OCI-LY1 (cell line): ENCODE data around the gene COPB2.

Source experiments
- H2AFZ ChIP-seq: fragments of 200-600 bp; sonication (generic), shearing (Covaris generic); 2 replicates; pipeline ENCODE4 v1.6.0; 2014; ENCODE audit warnings: antibody characterized with exemption, mild to moderate bottlenecking, low read length
- H3F3A ChIP-seq: fragments of 200-600 bp; sonication (generic), shearing (Covaris generic); 2 replicates; pipeline ENCODE4 v1.6.0; 2014; ENCODE audit warnings: mild to moderate bottlenecking, antibody characterized with exemption, low read length, moderate library complexity; ENCODE audit not compliant: insufficient read depth
- H3K27ac ChIP-seq: fragments of 200-600 bp; sonication (generic); 2 replicates; pipeline ENCODE4 v1.5.1; 2014; ENCODE audit warnings: low read length, mixed run types, mild to moderate bottlenecking, low read depth; ENCODE audit not compliant: poor library complexity, severe bottlenecking
- H3K27me3 ChIP-seq: fragments of 200-600 bp; sonication (generic); 2 replicates; pipeline ENCODE4 v1.6.0; 2014; ENCODE audit warnings: antibody characterized with exemption, mild to moderate bottlenecking, low read length, moderate library complexity; ENCODE audit not compliant: insufficient read depth
- H3K36me3 ChIP-seq: fragments of 200-600 bp; sonication (generic); 2 replicates; pipeline ENCODE4 v1.6.1; 2014; ENCODE audit warnings: mild to moderate bottlenecking, antibody characterized with exemption, low read length, moderate library complexity, mixed read lengths; ENCODE audit not compliant: insufficient read depth
- H3K4me1 ChIP-seq: fragments of 200-600 bp; sonication (generic); 2 replicates; pipeline ENCODE4 v1.5.1; 2014; ENCODE audit warnings: mild to moderate bottlenecking, low read length, moderate library complexity; ENCODE audit not compliant: insufficient read depth, severe bottlenecking
- H3K4me2 ChIP-seq: fragments of 200-600 bp; sonication (generic), shearing (Covaris generic); 2 replicates; pipeline ENCODE4 v1.6.1; 2014; ENCODE audit warnings: low read length
- H3K4me3 ChIP-seq: fragments of 200-600 bp; sonication (generic); 2 replicates; pipeline ENCODE4 v1.5.1; 2014; ENCODE audit warnings: low read length, low read depth, mild to moderate bottlenecking, mixed read lengths; ENCODE audit not compliant: poor library complexity, severe bottlenecking
- H3K79me2 ChIP-seq: fragments of 200-600 bp; shearing (Covaris generic); 2 replicates; pipeline ENCODE4 v1.6.1; 2016; ENCODE audit warnings: mixed run types, low read length, mixed read lengths; ENCODE audit not compliant: insufficient read depth
- H3K9ac ChIP-seq: fragments of 200-600 bp; sonication (generic), shearing (Covaris generic); 2 replicates; pipeline ENCODE4 v1.6.1; 2014; ENCODE audit warnings: mild to moderate bottlenecking, low read length, mixed read lengths
- H3K9me2 ChIP-seq: fragments of 200-600 bp; sonication (generic), shearing (Covaris generic); 2 replicates; pipeline ENCODE4 v1.6.1; 2014; ENCODE audit warnings: low read depth, mild to moderate bottlenecking, low read length, mixed read lengths
- H3K9me3 ChIP-seq: fragments of 200-600 bp; shearing (Covaris generic); 2 replicates; pipeline ENCODE4 v1.6.1; 2014; ENCODE audit warnings: low read length, mixed read lengths
- H4K20me1 ChIP-seq: fragments of 200-600 bp; sonication (generic), shearing (Covaris generic); 2 replicates; pipeline ENCODE4 v1.6.0; 2016; ENCODE audit warnings: mild to moderate bottlenecking, low read length; ENCODE audit not compliant: insufficient read depth
- EZH2 ChIP-seq: fragments of 200-600 bp; sonication (generic), shearing (Covaris generic); IDR thresholded peaks from 2 replicates; pipeline ENCODE4 v1.8.0; 2017; ENCODE audit warnings: borderline replicate concordance, mixed run types, mild to moderate bottlenecking, antibody characterized with exemption, low read length, moderate library complexity, mixed read lengths
- TF ChIP-seq, protein P1 (sequence below): fragments of 200-600 bp; sonication (generic), shearing (Covaris generic); IDR thresholded peaks from 2 replicates; pipeline ENCODE4 v1.5.1; 2017; ENCODE audit warnings: mild to moderate bottlenecking, antibody characterized with exemption, low read length, moderate library complexity, mixed read lengths

The COPB2 gene

DNA sequence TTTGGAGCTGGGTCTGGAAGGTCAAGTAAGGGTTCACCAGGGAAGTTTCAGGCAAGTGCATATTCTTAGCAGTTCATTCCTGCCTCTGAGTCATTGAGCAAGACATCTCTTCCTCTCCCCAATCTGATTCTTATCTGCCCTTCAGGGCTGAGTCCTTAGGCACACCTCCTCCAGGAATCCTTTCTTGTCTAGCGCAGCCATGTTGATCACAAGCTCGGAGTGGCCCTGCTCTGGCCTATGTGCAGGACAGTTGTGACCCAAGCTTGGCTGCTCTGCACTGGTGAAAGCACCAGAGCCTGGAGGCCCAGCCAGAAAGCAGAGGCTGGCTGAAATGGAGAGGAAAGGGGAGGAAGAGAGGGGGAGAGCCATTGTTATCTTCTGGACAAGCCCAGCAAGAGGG is 76.5 kb downstream of the COPB2 start:
- no peak overlapping the region for H3K9ac ChIP-seq
- H2AFZ ChIP-seq = no peak overlapping the region
- H3K9me2 ChIP-seq = no peaks in the 10 kb centered on the region
- peaks cover 6% of the 10 kb centered on the region for H3K27me3 ChIP-seq
- no peaks in the 10 kb centered on the region for H3F3A ChIP-seq
- H3K4me3 ChIP-seq = no peak overlapping the region
- no peak overlapping the region for H3K27ac ChIP-seq
- no peak for TF ChIP-seq EZH2
- TF ChIP-seq, protein P1, sequence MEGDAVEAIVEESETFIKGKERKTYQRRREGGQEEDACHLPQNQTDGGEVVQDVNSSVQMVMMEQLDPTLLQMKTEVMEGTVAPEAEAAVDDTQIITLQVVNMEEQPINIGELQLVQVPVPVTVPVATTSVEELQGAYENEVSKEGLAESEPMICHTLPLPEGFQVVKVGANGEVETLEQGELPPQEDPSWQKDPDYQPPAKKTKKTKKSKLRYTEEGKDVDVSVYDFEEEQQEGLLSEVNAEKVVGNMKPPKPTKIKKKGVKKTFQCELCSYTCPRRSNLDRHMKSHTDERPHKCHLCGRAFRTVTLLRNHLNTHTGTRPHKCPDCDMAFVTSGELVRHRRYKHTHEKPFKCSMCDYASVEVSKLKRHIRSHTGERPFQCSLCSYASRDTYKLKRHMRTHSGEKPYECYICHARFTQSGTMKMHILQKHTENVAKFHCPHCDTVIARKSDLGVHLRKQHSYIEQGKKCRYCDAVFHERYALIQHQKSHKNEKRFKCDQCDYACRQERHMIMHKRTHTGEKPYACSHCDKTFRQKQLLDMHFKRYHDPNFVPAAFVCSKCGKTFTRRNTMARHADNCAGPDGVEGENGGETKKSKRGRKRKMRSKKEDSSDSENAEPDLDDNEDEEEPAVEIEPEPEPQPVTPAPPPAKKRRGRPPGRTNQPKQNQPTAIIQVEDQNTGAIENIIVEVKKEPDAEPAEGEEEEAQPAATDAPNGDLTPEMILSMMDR = no peak
- no peaks in the 10 kb centered on the region for H3K79me2 ChIP-seq
- no peaks in the 10 kb centered on the region for H3K4me1 ChIP-seq
- H4K20me1 ChIP-seq = no peaks in the 10 kb centered on the region
- H3K9me3 ChIP-seq = no peaks in the 10 kb centered on the region
- H3K4me2 ChIP-seq = no peak overlapping the region
- H3K36me3 ChIP-seq = no peaks in the 10 kb centered on the region

DNA sequence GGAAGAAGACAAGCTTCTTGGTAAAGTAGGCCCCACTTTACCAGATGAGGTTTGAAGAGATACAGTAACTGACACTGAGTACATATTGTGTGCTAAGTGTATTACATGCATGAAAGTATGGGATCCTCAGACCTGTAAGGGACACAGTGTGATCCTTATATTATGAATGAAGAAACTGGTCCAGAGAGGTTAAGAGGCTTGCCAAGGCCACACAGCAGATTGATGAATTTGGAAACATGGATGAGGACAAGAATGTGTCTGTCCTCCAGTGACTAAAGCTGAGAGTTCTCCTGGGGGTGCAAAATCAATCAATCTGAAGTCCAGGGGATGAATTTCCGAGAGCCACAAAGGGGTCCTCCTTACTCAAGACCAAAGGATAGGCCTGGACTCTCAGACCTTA is 77.0 kb downstream of the COPB2 start:
- H3K4me3 ChIP-seq = no peak overlapping the region
- H3K36me3 ChIP-seq = no peaks in the 10 kb centered on the region
- H3F3A ChIP-seq = no peaks in the 10 kb centered on the region
- no peaks in the 10 kb centered on the region for H3K9me3 ChIP-seq
- H3K9me2 ChIP-seq = no peaks in the 10 kb centered on the region
- no peaks in the 10 kb centered on the region for H3K4me1 ChIP-seq
- H2AFZ ChIP-seq = no peak overlapping the region
- no peak overlapping the region for H3K27ac ChIP-seq
- TF ChIP-seq, protein P1 = no peak
- no peak for TF ChIP-seq EZH2
- peaks cover 5% of the 10 kb centered on the region for H3K27me3 ChIP-seq
- no peaks in the 10 kb centered on the region for H4K20me1 ChIP-seq
- H3K79me2 ChIP-seq = no peaks in the 10 kb centered on the region
- H3K9ac ChIP-seq = no peak overlapping the region
- H3K4me2 ChIP-seq = no peak overlapping the region

DNA sequence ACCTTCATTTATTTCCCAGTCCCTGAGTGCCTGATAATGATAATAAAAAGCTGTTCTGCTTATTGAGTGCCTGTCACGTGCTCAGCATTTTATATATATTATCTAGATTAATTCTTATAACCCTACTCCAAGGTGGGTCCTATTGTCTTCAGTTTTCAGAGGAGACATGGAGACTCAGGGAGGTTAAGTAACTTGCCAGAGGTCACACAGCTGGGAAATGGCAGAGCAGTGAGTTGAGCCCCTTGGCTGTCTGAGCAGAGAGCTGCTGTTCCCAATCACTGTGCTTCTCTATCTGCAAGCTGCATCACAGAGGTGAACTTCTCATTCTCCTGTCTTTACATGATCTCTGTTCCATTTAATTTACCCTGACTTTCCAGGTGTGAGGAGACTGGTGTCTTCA is 77.9 kb downstream of the COPB2 start:
- no peak overlapping the region for H3K9ac ChIP-seq
- no peak overlapping the region for H2AFZ ChIP-seq
- H3K27me3 ChIP-seq = peaks cover 5% of the 10 kb centered on the region
- TF ChIP-seq, protein P1 = no peak
- no peak for TF ChIP-seq EZH2
- H3K36me3 ChIP-seq = no peaks in the 10 kb centered on the region
- H3K4me3 ChIP-seq = no peak overlapping the region
- H3K4me2 ChIP-seq = no peak overlapping the region
- no peaks in the 10 kb centered on the region for H3F3A ChIP-seq
- H3K4me1 ChIP-seq = no peaks in the 10 kb centered on the region
- no peaks in the 10 kb centered on the region for H4K20me1 ChIP-seq
- no peaks in the 10 kb centered on the region for H3K79me2 ChIP-seq
- H3K9me2 ChIP-seq = no peaks in the 10 kb centered on the region
- H3K9me3 ChIP-seq = no peaks in the 10 kb centered on the region
- no peak overlapping the region for H3K27ac ChIP-seq
